CD14-positive monocyte (primary cell): ENCODE results near the gene FAM98C. TPM values are rescaled to one million over a fixed set of nuclear protein-coding genes. Genes with fewer than 3 reads are reported as not detected.

Experiments used
- DNase-seq, 3 donors: peaks; one replicate each; pipeline ENCODE4 v3.0.0-alpha.2; 2011 to 2022
- H2AFZ ChIP-seq: 2 replicates; pipeline ENCODE4 v1.6.0; 2012; ENCODE audit warnings: mild to moderate bottlenecking, low read depth, low read length, inconsistent platforms; ENCODE audit not compliant: insufficient read depth, poor library complexity, severe bottlenecking
- H3K27ac ChIP-seq, 2 donors: 1 replicate in 1 of 2; 2 replicates in 1 of 2; pipeline ENCODE4 v1.5.1; 2012 to 2013; ENCODE audit warnings: low read length in 2 of 2, control low read depth in 1 of 2, inconsistent platforms in 1 of 2, low read depth in 1 of 2, mild to moderate bottlenecking in 1 of 2
- H3K27me3 ChIP-seq, 2 donors: one replicate each; pipeline versions ENCODE4 v1.6.0 to v1.6.1; 2011 to 2013; ENCODE audit warnings: low read length in 2 of 2; ENCODE audit not compliant: control insufficient read depth in 2 of 2, insufficient read depth in 2 of 2
- H3K36me3 ChIP-seq, 2 donors: replicated peaks in 1 of 2; 1 replicate in 1 of 2; 2 replicates in 1 of 2; pipeline versions ENCODE4 v1.5.1 to v1.6.1; 2012 to 2013; ENCODE audit warnings: low read length in 2 of 2, control low read depth in 1 of 2, inconsistent platforms in 1 of 2, mild to moderate bottlenecking in 1 of 2; ENCODE audit not compliant: insufficient read depth in 2 of 2, control insufficient read depth in 1 of 2
- H3K4me1 ChIP-seq, 2 donors: 1 replicate in 1 of 2; 2 replicates in 1 of 2; pipeline versions ENCODE4 v1.5.1 to v1.6.1; 2012 to 2013; ENCODE audit warnings: low read length in 2 of 2, control low read depth in 1 of 2, inconsistent platforms in 1 of 2, mild to moderate bottlenecking in 1 of 2, moderate library complexity in 1 of 2; ENCODE audit not compliant: insufficient read depth in 2 of 2, control insufficient read depth in 1 of 2
- H3K4me2 ChIP-seq: replicated peaks from 2 replicates; pipeline ENCODE3; 2012; ENCODE audit warnings: low read length, moderate library complexity, mild to moderate bottlenecking; ENCODE audit not compliant: poor library complexity, severe bottlenecking; ENCODE audit errors: extremely low read depth
- H3K4me3 ChIP-seq, 3 experiments: fragments of 200-600 bp in 1 of 3; sonication (generic) in 1 of 3; replicated peaks in 1 of 3; 1 replicate in 2 of 3; 2 replicates in 1 of 3; pipeline ENCODE4 v1.5.1; 2011 to 2013; ENCODE audit warnings: low read length in 3 of 3, mild to moderate bottlenecking in 3 of 3, control low read depth in 2 of 3, low read depth in 2 of 3, inconsistent platforms in 1 of 3, moderate library complexity in 1 of 3
- H3K79me2 ChIP-seq: 2 replicates; pipeline ENCODE4 v1.6.0; 2012; ENCODE audit warnings: mild to moderate bottlenecking, control low read depth, inconsistent platforms, low read length, moderate library complexity; ENCODE audit not compliant: insufficient read depth
- H3K9ac ChIP-seq: 2 replicates; pipeline ENCODE4 v1.6.0; 2017; ENCODE audit warnings: low read length, mild to moderate bottlenecking; ENCODE audit not compliant: insufficient read depth, poor library complexity, severe bottlenecking
- H3K9me3 ChIP-seq, 2 donors: replicated peaks in 1 of 2; 1 replicate in 1 of 2; 2 replicates in 1 of 2; pipeline versions ENCODE4 v1.5.1 to v1.6.1; 2012 to 2013; ENCODE audit warnings: low read length in 2 of 2, control low read depth in 1 of 2; ENCODE audit not compliant: control insufficient read depth in 1 of 2, insufficient read depth in 1 of 2
- H4K20me1 ChIP-seq: 2 replicates; pipeline ENCODE4 v1.6.0; 2012; ENCODE audit warnings: mild to moderate bottlenecking, low read length, control low read depth, moderate library complexity; ENCODE audit not compliant: insufficient read depth
- H3K27ac Mint-ChIP-seq, 7 donors: one replicate each; pipeline ENCODE4 v1.8.0; 2020; ENCODE audit warnings: mild to moderate bottlenecking in 7 of 7, mixed read lengths in 7 of 7, moderate library complexity in 6 of 7, inconsistent platforms in 2 of 7
- H3K27me3 Mint-ChIP-seq, 3 donors: one replicate each; pipeline ENCODE4 v1.8.0; 2021 to 2022; ENCODE audit warnings: low read depth in 3 of 3, mild to moderate bottlenecking in 3 of 3, mixed read lengths in 3 of 3, moderate library complexity in 3 of 3, inconsistent platforms in 1 of 3
- H3K36me3 Mint-ChIP-seq, 2 donors: one replicate each; pipeline ENCODE4 v1.8.0; 2020; ENCODE audit warnings: mixed read lengths in 2 of 2, inconsistent platforms in 1 of 2, mild to moderate bottlenecking in 1 of 2
- H3K4me1 Mint-ChIP-seq: one replicate; pipeline ENCODE4 v1.8.0; 2020; ENCODE audit warnings: mild to moderate bottlenecking, mixed read lengths
- H3K4me3 Mint-ChIP-seq, 2 donors: one replicate each; pipeline ENCODE4 v1.8.0; 2020; ENCODE audit warnings: mild to moderate bottlenecking in 2 of 2, mixed read lengths in 2 of 2, moderate library complexity in 1 of 2
- H3K9me3 Mint-ChIP-seq, 7 donors: one replicate each; pipeline ENCODE4 v1.8.0; 2020 to 2022; ENCODE audit warnings: mixed read lengths in 7 of 7, mild to moderate bottlenecking in 6 of 7, moderate library complexity in 6 of 7, inconsistent platforms in 2 of 7
- WGBS: methylation state at CpG from one replicate; pipeline ENCODE4 v1.1.5; 2013; ENCODE audit warnings: missing lambda C conversion rate; ENCODE audit not compliant: insufficient coverage; 5-methylcytosine and 5-hydroxymethylcytosine counted together
- intact Hi-C, 2 donors: fragments of 100-400 bp; cut with micrococcal nuclease; formaldehyde crosslinking; loops; one replicate each; pipeline versions ENCODE4 v1.15.0 to v1.15.1; 2023
- polyA plus RNA-seq, 3 donors: library from polyadenylated mRNA; depleted of rRNA in 1 of 3; unstranded in 2 of 3; stranded (reverse) in 1 of 3; fragments of 300-500 nt in 2 of 3; fragments of >200 nt in 1 of 3; fragmentation: Illumina TruSeq in 2 of 3; gene quantifications; 1 replicate in 2 of 3; 2 replicates in 1 of 3; pipeline ENCODE4 v1.2.3, GENCODE V29; 2012 to 2021
- TF ChIP-seq, protein P1 (sequence below): fragments of 200-600 bp; IDR thresholded peaks from one replicate; pipeline ENCODE4 v1.8.0; 2022; ENCODE audit warnings: antibody characterized with exemption, mild to moderate bottlenecking

FAM98C gene
- polyA plus RNA-seq, 3 donors = 8.5 to 41.0 (median 12.6) TPM

DNA sequence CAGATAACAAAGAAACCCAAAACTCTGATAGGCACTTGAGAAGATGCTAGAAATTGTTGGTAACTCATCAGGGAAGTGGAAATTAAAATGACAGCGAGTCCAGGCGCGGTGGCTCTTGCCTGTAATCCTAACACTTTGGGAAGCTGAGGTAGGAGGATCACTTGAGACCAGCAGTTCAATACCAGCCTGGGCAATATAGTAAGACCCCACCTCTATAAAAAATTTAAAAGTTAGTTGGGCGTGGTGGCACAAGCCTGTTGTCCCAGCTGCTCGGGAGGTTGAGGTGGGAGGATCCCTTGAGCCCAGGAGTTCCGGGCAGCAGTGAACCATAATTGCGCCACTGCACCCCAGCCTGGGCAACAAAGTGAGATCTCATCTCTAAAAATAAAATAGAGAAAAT is 28.0 kb downstream of the FAM98C start:
- Mint-ChIP-seq H3K4me1 (peaks cover 30% of the 10 kb centered on the region), H3K36me3 (no peaks in the 10 kb centered on the region), H3K27ac (no peak overlapping the region), H3K27me3 (peaks cover 8 to 13% (median 10%) of the 10 kb centered on the region in 3 donors), H3K4me3 (no peak overlapping the region), H3K9me3 (peaks cover 0 to 1% (median 0%) of the 10 kb centered on the region in 7 donors)
- WGBS = no CpG with 5 or more reads among the region's 7 CpGs
- H3K27ac ChIP-seq = no peak overlapping the region
- peaks cover 0 to 13% of the 10 kb centered on the region in 2 donors for H3K27me3 ChIP-seq
- no peaks in the 10 kb centered on the region for H3K9me3 ChIP-seq
- DNase-seq = no peak
- H3K79me2 ChIP-seq = peaks cover under 1% of the 10 kb centered on the region
- peaks cover 21 to 25% of the 10 kb centered on the region in 2 donors for H3K4me1 ChIP-seq
- TF ChIP-seq, protein P1, sequence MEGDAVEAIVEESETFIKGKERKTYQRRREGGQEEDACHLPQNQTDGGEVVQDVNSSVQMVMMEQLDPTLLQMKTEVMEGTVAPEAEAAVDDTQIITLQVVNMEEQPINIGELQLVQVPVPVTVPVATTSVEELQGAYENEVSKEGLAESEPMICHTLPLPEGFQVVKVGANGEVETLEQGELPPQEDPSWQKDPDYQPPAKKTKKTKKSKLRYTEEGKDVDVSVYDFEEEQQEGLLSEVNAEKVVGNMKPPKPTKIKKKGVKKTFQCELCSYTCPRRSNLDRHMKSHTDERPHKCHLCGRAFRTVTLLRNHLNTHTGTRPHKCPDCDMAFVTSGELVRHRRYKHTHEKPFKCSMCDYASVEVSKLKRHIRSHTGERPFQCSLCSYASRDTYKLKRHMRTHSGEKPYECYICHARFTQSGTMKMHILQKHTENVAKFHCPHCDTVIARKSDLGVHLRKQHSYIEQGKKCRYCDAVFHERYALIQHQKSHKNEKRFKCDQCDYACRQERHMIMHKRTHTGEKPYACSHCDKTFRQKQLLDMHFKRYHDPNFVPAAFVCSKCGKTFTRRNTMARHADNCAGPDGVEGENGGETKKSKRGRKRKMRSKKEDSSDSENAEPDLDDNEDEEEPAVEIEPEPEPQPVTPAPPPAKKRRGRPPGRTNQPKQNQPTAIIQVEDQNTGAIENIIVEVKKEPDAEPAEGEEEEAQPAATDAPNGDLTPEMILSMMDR = no peak
- no peak overlapping the region for H3K4me2 ChIP-seq
- intact Hi-C loops = no loop called here
- H3K36me3 ChIP-seq = no peaks in the 10 kb centered on the region
- no peak overlapping the region for H3K4me3 ChIP-seq
- no peak overlapping the region for H3K9ac ChIP-seq
- H4K20me1 ChIP-seq = no peaks in the 10 kb centered on the region
- H2AFZ ChIP-seq = no peak overlapping the region

DNA sequence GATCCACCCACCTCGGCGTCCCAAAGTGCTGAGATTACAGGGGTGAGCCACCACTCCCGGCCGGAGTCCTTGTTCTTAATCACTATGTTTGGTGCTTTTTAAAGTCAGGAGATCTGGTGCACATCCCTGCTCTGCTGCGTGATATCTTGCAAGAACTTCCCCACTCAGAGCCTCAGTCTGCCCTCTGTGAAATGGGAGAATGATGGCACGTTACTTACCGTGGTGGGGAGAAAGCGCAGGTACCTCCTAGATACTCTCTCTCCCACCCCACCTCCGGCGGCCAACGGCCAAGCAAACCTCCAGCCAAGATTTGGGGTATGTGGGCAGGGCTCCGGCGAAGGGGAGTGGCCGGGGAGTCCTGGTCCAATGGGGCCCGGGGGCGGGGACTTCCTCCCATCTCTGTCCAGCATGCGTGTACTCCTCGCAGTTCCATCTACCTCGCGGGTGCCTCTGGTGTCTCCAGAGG is 30.4 kb downstream of the FAM98C start, which contains the start of gene RYR1:
TSS of gene RYR1 (plus strand) at position 424 of the 466 bp plus-strand sequence. CDS start 139 bp downstream, outside the sequence.
- Mint-ChIP-seq H3K4me1 (peaks cover 20% of the 10 kb centered on the region), H3K27me3 (peaks cover 10 to 13% (median 10%) of the 10 kb centered on the region in 3 donors), H3K27ac (peak within 1 kb of the TSS in 3 of 7 donors; percentile 25 to 79 (median 38)), H3K4me3 (peak within 1 kb of the TSS; percentile 52 to 82), H3K36me3 (no peaks in the 10 kb centered on the region), H3K9me3 (peaks cover 0 to 1% (median 0%) of the 10 kb centered on the region in 7 donors)
- Histone ChIP-seq H3K27ac (no peak within 1 kb of the TSS), H3K27me3 (peaks cover 0 to 13% of the 10 kb centered on the region in 2 donors), H3K9ac (no peak within 1 kb of the TSS), H4K20me1 (no peaks in the 10 kb centered on the region), H3K36me3 (no peaks in the 10 kb centered on the region), H3K79me2 (no peaks in the 10 kb centered on the region), H3K4me2 (peak within 1 kb of the TSS; percentile 43), H3K4me1 (peaks cover 14 to 15% of the 10 kb centered on the region in 2 donors), H3K9me3 (no peaks in the 10 kb centered on the region), H3K4me3 (peak within 1 kb of the TSS in 1 of 3 experiments; percentile 38), H2AFZ (peak within 1 kb of the TSS; percentile 41)
- DNase-seq = peak; percentile 53 to 66 (median 63)
- intact Hi-C loops = no loop called here
- 11% methylated on average over 9 of the region's 20 CpGs for WGBS
- TF ChIP-seq, protein P1 = no peak
